WERI-Rb-1 (cell line): ENCODE data around the gene LHX2.

Source experiments
- DNase-seq: peaks from one replicate; pipeline ENCODE4 v3.0.0-alpha.2; 2020
- H3K27ac ChIP-seq: fragments of 250-450 bp; sonication (Bioruptor Pico); 2 replicates; pipeline ENCODE4 v1.5.1; 2020; ENCODE audit warnings: mild to moderate bottlenecking, moderate library complexity
- H3K27me3 ChIP-seq: fragments of 250-450 bp; sonication (Bioruptor Pico); 2 replicates; pipeline ENCODE4 v1.5.1; 2021; ENCODE audit warnings: mild to moderate bottlenecking, low read depth, moderate library complexity; ENCODE audit not compliant: insufficient read depth, severe bottlenecking
- H3K36me3 ChIP-seq: fragments of 250-450 bp; sonication (Bioruptor Pico); 2 replicates; pipeline ENCODE4 v1.5.1; 2020; ENCODE audit warnings: mild to moderate bottlenecking, moderate library complexity
- H3K4me3 ChIP-seq: 2 replicates; pipeline ENCODE4 v1.5.1; 2011; ENCODE audit warnings: low read depth, mild to moderate bottlenecking, control low read depth, low read length
- H3K9me3 ChIP-seq: fragments of 250-450 bp; sonication (Bioruptor Pico); 2 replicates; pipeline ENCODE4 v1.5.1; 2021; ENCODE audit warnings: mild to moderate bottlenecking, moderate library complexity; ENCODE audit not compliant: severe bottlenecking
- TF ChIP-seq, protein P1 (sequence below): IDR thresholded peaks from 2 replicates; pipeline ENCODE4 v1.5.1; 2011; ENCODE audit warnings: low read depth, mild to moderate bottlenecking, control low read depth, inconsistent platforms, low read length

Gene LHX2

DNA sequence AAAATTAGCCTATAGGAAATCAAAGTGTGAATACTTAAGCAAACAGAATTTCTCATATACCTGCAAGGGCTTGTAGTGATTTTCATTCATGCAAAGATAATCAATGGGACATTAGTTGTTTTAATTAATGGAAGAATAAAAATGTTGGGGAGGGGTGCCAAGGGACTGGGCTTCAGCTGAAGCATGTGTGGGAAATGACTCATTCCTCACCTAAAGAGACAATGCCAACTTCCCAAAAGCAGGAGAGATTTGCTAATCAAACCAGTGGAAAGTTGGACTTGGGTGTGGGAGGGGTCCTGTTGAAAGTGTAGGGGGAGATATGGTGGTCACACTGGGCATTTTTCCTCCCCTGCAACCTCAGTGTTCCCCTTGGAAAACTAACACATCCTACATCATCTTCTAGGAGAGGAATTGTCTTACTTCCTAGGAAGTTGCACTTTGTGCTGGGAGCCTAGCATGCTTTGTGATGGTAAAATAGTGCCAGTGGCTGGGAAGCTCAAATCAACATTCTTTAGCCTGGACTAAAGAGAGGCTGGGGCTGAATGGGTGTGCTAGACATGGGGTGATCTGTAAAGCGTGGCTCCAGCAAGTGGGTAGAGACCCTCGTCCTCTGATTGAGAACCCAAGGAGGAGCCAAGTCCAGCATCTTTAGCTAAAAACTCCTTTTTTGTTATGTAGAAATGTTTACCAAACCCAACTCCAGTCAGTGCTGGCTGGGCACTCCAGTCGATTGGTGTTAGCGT, 6.4 kb upstream of the LHX2 start:
- Histone ChIP-seq H3K27me3 (peaks cover 13% of the 10 kb centered on the region), H3K36me3 (no peaks in the 10 kb centered on the region), H3K9me3 (no peaks in the 10 kb centered on the region), H3K27ac (no peak overlapping the region), H3K4me3 (no peak overlapping the region)
- DNase-seq, result no peak
- TF ChIP-seq, protein P1, sequence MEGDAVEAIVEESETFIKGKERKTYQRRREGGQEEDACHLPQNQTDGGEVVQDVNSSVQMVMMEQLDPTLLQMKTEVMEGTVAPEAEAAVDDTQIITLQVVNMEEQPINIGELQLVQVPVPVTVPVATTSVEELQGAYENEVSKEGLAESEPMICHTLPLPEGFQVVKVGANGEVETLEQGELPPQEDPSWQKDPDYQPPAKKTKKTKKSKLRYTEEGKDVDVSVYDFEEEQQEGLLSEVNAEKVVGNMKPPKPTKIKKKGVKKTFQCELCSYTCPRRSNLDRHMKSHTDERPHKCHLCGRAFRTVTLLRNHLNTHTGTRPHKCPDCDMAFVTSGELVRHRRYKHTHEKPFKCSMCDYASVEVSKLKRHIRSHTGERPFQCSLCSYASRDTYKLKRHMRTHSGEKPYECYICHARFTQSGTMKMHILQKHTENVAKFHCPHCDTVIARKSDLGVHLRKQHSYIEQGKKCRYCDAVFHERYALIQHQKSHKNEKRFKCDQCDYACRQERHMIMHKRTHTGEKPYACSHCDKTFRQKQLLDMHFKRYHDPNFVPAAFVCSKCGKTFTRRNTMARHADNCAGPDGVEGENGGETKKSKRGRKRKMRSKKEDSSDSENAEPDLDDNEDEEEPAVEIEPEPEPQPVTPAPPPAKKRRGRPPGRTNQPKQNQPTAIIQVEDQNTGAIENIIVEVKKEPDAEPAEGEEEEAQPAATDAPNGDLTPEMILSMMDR, result no peak

DNA sequence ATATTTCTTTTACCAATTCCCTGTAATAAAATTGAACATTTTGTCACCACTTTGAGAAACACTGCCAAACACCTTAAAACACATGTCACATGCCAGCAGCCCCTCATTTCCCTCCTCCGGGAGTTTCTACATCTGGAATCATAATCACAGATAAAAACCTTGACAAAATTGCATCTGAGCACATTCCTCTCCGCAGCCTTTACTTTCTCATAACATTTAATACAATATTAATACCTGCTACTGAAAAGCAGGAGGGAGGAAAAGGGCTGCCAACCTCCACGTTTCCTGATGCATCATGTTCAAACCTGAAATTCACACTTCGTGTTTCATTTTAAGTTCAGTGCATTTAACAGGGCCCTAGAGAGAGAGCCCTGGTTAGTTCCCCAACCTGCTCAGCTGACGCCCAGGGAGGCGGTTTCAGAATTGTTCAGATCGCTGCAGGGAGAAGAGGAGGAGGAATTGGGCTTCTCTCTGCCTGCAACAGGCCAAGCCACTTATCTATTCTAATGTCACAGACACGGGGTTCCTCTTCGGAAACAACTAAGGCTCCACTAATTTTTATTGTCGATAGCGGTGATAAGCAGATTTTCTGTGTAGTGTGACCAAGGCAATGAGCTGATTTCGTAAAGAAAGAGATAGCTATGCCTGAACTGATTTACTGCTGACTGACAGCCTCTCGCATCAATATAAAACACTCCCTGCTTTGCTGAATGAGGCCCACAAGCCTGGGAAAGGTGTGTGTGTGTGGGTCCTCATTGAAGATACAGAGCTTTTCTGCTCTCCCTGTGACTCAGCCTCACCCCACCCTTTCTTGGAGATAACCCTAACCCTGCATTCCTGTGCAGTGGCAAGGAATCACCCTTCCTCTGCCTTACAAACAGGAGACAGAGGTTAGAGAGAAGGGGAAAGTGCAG, 4.9 kb upstream of the LHX2 start:
- Histone ChIP-seq H3K9me3 (no peaks in the 10 kb centered on the region), H3K4me3 (no peak overlapping the region), H3K36me3 (no peaks in the 10 kb centered on the region), H3K27ac (no peak overlapping the region), H3K27me3 (peaks cover 1% of the 10 kb centered on the region)
- TF ChIP-seq, protein P1, result no peak
- DNase-seq, result no peak

DNA sequence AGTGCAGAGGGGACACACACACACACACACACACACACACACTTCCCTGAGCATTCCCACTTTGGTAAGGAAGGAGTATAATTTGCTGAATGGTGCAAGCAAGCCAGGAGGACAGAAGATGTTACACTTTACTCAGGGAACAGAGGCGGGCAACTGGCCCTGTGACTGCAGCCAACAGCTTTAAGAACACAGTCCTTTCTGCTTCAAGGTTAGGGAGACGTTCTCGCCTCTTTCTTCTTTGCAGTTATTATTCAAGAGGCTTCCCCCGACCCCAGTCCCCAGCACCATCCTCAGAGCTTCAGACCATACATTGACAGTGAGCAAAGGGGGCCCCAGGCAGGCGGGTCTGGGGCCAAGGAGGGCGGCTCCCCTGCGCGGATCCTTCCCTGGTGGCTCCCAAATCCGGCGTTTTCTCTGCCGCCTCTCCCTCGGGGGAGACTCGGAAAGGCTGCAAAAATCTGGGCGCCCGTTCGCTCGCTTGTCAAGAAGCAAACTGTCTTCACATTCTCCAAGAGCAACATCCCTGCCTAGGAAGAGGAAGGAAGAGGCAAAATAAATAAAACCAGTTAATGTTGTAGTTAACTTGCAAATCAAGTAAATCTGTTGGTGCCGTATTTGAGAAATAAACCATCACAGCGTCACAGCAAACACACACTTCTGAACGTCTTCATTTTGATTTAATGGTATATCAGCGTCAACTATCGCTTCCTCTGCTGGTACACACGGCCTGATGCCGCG, 3.8 kb upstream of the LHX2 start:
- peak overlapping the region; percentile 40 for H3K4me3 ChIP-seq

DNA sequence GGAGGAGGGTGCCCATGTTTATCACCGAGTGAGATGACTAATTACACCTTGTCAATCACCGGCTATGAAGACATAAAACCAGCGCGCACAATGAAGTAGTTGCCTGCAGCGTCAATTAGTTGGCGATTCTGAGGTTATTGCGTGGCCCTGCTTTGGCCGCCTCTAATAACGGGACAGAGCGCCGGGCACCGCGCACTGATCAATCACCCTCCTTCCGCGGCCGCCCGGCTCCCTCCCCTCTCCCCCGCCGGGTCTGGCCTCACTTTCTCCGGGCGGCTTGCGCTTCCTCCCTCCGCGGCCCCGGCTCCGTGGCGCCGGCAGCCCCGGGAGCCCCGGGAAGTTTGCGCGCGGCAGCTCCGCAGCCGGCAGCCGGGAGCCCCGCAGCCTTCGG, 3.3 kb upstream of the LHX2 start:
- DNase-seq, result no peak
- no peaks in the 10 kb centered on the region for H3K36me3 ChIP-seq
- peak overlapping the region; percentile 12; the same call in 1 of the 2 replicates for H3K27ac ChIP-seq
- H3K4me3 ChIP-seq, result peak overlapping the region; percentile 40
- H3K27me3 ChIP-seq, result no peaks in the 10 kb centered on the region
- TF ChIP-seq, protein P1, result no peak
- peaks cover 2% of the 10 kb centered on the region for H3K9me3 ChIP-seq

More for the DNA sequence above, 3.8 kb upstream of the LHX2 start:
- H3K27me3 ChIP-seq, result no peaks in the 10 kb centered on the region
- TF ChIP-seq, protein P1, result no peak
- no peak for DNase-seq
- peaks cover 2% of the 10 kb centered on the region for H3K9me3 ChIP-seq
- no peak overlapping the region for H3K27ac ChIP-seq
- H3K36me3 ChIP-seq, result no peaks in the 10 kb centered on the region

DNA sequence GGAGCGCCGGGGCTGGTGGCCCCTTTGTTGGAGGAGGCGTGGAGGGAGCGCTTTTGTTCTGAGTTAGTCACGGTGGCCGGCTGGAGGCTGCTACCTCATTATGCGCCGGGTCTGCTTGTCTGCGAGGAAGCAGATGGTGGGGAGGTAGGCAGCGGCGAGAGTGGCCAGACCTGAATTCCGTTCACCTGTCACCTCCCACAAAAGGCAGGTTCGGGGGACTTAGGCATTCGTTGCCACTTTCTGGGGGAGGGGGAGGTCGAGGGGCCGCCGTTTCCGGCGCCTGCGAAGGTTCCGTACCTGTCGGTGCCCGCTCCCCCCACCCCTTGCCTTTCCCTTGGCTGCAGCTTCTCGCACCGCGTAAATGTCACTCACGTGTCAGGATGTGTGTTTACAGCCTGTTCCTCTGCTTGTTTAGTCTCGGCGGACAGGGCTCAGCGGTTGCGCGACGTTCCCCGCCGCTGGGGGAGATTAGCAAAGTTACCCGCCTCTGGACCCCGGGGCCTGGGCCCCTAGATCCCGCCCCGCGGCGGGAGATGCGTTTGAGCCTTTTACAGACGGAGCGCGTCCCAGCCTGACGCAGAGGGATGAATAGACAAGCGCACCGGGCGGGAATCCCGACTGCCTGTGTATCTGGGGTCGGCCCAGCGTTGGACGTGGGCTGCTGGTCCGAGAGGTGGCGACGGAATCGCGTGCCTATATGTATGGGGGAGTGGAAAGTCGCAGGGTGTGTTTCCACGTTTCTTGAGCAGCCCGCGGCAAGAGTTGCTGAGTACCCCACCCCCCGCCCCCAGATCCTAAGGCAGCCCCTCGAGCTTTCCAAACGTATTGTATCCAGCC, 2.7 kb upstream of the LHX2 start:
- Histone ChIP-seq H3K9me3 (peaks cover 2% of the 10 kb centered on the region), H3K4me3 (peak overlapping the region; percentile 40), H3K27me3 (no peaks in the 10 kb centered on the region), H3K27ac (peak overlapping the region; percentile 12; the same call in 1 of the 2 replicates), H3K36me3 (no peaks in the 10 kb centered on the region)
- TF ChIP-seq, protein P1, result no peak
- DNase-seq, result peak; percentile 57
